Stimulated activated naive CD8-positive, alpha-beta T cell treated with anti-CD3 and anti-CD28 coated beads, Interleukin-15, Interleukin-2, amounts not matched to agents 100 U/mL and 50 U/mL, for 24 hours (primary cell): ENCODE results near the gene CACNA1B.
"Not testable (repeated sequence)": the region's sequence is repeated elsewhere in the genome, so short reads cannot be mapped to it uniquely, and the experiment has no call there.

Source experiments
- ATAC-seq: fragments of 150-1000 bp; cut with Tn5 transposase; one replicate; pipeline ENCODE4 v1.10.0; 2021
- DNase-seq: peaks from one replicate; pipeline ENCODE4 v3.0.0; 2021

Gene CACNA1B

GRCh38 chr9:137889966-137890365 lies 12.4 kb downstream of the CACNA1B start:
- ATAC-seq, DNase-seq: not testable (repeated sequence)

GRCh38 chr9:137890768-137891587 lies 13.4 kb downstream of the CACNA1B start:
- DNase-seq, ATAC-seq: not testable (repeated sequence)

GRCh38 chr9:137891588-137892423 lies 14.2 kb downstream of the CACNA1B start:
- ATAC-seq: no peak
- no peak for DNase-seq

- no peak for ATAC-seq
- DNase-seq: no peak
These were observed 15.0 kb downstream of the CACNA1B start for GRCh38 chr9:137892424-137893191.

- DNase-seq (no peak), ATAC-seq (no peak)
These were observed 16.1 kb downstream of the CACNA1B start for GRCh38 chr9:137893670-137894069.

- DNase-seq (no peak), ATAC-seq (no peak)
These were observed 22.2 kb downstream of the CACNA1B start for GRCh38 chr9:137899551-137900360.

- ATAC-seq (no peak), DNase-seq (no peak)
These were observed 23.2 kb downstream of the CACNA1B start for GRCh38 chr9:137900584-137901310.

- DNase-seq (no peak), ATAC-seq (no peak)
These were observed 25.1 kb downstream of the CACNA1B start for GRCh38 chr9:137902646-137903045.

GRCh38 chr9:137905740-137906139 lies 28.2 kb downstream of the CACNA1B start:
- ATAC-seq (no peak), DNase-seq (no peak)

GRCh38 chr9:137907776-137908175 lies 30.2 kb downstream of the CACNA1B start:
- no peak for ATAC-seq
- DNase-seq: no peak

GRCh38 chr9:137912671-137913070 lies 35.1 kb downstream of the CACNA1B start:
- no peak for DNase-seq
- no peak for ATAC-seq

GRCh38 chr9:137913132-137913531 lies 35.5 kb downstream of the CACNA1B start:
- ATAC-seq: no peak
- DNase-seq: no peak

GRCh38 chr9:137913771-137914767 lies 36.5 kb downstream of the CACNA1B start:
- ATAC-seq: no peak
- no peak for DNase-seq

- ATAC-seq: no peak
- DNase-seq: no peak
These were observed 39.0 kb downstream of the CACNA1B start for GRCh38 chr9:137916540-137916939.

GRCh38 chr9:137917116-137917515 lies 39.5 kb downstream of the CACNA1B start:
- ATAC-seq: no peak
- no peak for DNase-seq

- no peak for ATAC-seq
- no peak for DNase-seq
These were observed 40.2 kb downstream of the CACNA1B start for GRCh38 chr9:137917795-137918194.

GRCh38 chr9:137918331-137919094 lies 40.9 kb downstream of the CACNA1B start:
- DNase-seq: no peak

GRCh38 chr9:137919095-137919465 lies 41.5 kb downstream of the CACNA1B start:
- DNase-seq (no peak), ATAC-seq (no peak)

More at GRCh38 chr9:137918331-137919094, 40.9 kb downstream of the CACNA1B start:
- no peak for ATAC-seq

- ATAC-seq: no peak
- no peak for DNase-seq
These were observed 42.1 kb downstream of the CACNA1B start for GRCh38 chr9:137919649-137920141.
